ENCODE data around the gene OR2T35. TPM values are rescaled to one million over a fixed set of nuclear protein-coding genes. Genes with fewer than 3 reads are reported as not detected.

Gene OR2T35
- total RNA-seq, 2 donors from 2014 or later: not detected

- H3K36me3 ChIP-seq: no peaks in the 10 kb centered on the region
These were observed 48.5 kb downstream of the OR2T35 start for GRCh38 chr1:248596615-248597014.

GRCh38 chr1:248593226-248593625, 51.9 kb downstream of the OR2T35 start:
- TF ChIP-seq POLR2A (IDR thresholded peaks at IDR 0.05) (no peak), CTCF (IDR thresholded peaks at IDR 0.05) (no peak), POLR2AphosphoS5 (IDR thresholded peaks at IDR 0.05) (no peak)
- 93% methylated on average over 5 of the region's 5 CpGs for WGBS
- H3K36me3 ChIP-seq: no peaks in the 10 kb centered on the region
- no peaks in the 10 kb centered on the region for H3K4me1 ChIP-seq (replicated peaks)
- no peak overlapping the region for H3K27ac ChIP-seq
- H3K4me3 ChIP-seq: no peak overlapping the region
- H3K9me3 ChIP-seq: no peaks in the 10 kb centered on the region
- no peaks in the 10 kb centered on the region for H3K27me3 ChIP-seq (replicated peaks; ENCODE audit: insufficient read depth)
- intact Hi-C loops (cut with DNase I): no loop called here
- DNase-seq (ENCODE audit: low spot score): no peak

More at GRCh38 chr1:248596615-248597014, 48.5 kb downstream of the OR2T35 start:
- 43% methylated on average over 2 of the region's 2 CpGs for WGBS
- no peaks in the 10 kb centered on the region for H3K4me1 ChIP-seq (replicated peaks)
- TF ChIP-seq POLR2A (IDR thresholded peaks at IDR 0.05) (no peak), POLR2AphosphoS5 (IDR thresholded peaks at IDR 0.05) (no peak), CTCF (IDR thresholded peaks at IDR 0.05) (no peak)
- no peaks in the 10 kb centered on the region for H3K27me3 ChIP-seq (replicated peaks; ENCODE audit: insufficient read depth)
- no peak overlapping the region for H3K4me3 ChIP-seq
- H3K27ac ChIP-seq: no peak overlapping the region
- no peaks in the 10 kb centered on the region for H3K9me3 ChIP-seq
- no peak for DNase-seq (ENCODE audit: low spot score)
- intact Hi-C loops (cut with DNase I): no loop called here

- 63% methylated on average over 1 of the region's 1 CpG for WGBS
- intact Hi-C loops (cut with DNase I): no loop called here
These were observed 52.4 kb downstream of the OR2T35 start for GRCh38 chr1:248592655-248593054.

GRCh38 chr1:248590055-248590454, 55.0 kb downstream of the OR2T35 start:
- H3K4me1 ChIP-seq (replicated peaks): no peaks in the 10 kb centered on the region
- H3K27ac ChIP-seq: no peak overlapping the region
- intact Hi-C loops (cut with DNase I): no loop called here
- H3K27me3 ChIP-seq (replicated peaks; ENCODE audit: insufficient read depth): no peaks in the 10 kb centered on the region
- 91% methylated on average over 17 of the region's 17 CpGs for WGBS
- H3K36me3 ChIP-seq: no peaks in the 10 kb centered on the region
- H3K9me3 ChIP-seq: no peaks in the 10 kb centered on the region
- TF ChIP-seq POLR2A (IDR thresholded peaks at IDR 0.05) (no peak), POLR2AphosphoS5 (IDR thresholded peaks at IDR 0.05) (no peak), CTCF (IDR thresholded peaks at IDR 0.05) (no peak)
- H3K4me3 ChIP-seq: no peak overlapping the region
- no peak for DNase-seq (ENCODE audit: low spot score)

More at GRCh38 chr1:248592655-248593054, 52.4 kb downstream of the OR2T35 start:
- DNase-seq (ENCODE audit: low spot score): no peak
- no peaks in the 10 kb centered on the region for H3K36me3 ChIP-seq
- no peaks in the 10 kb centered on the region for H3K4me1 ChIP-seq (replicated peaks)
- H3K4me3 ChIP-seq: no peak overlapping the region
- no peaks in the 10 kb centered on the region for H3K27me3 ChIP-seq (replicated peaks; ENCODE audit: insufficient read depth)
- no peak for TF ChIP-seq POLR2A (IDR thresholded peaks at IDR 0.05)
- TF ChIP-seq POLR2AphosphoS5 (IDR thresholded peaks at IDR 0.05): no peak
- no peak for TF ChIP-seq CTCF (IDR thresholded peaks at IDR 0.05)
- no peak overlapping the region for H3K27ac ChIP-seq
- H3K9me3 ChIP-seq: no peaks in the 10 kb centered on the region

- WGBS: 73% methylated on average over 3 of the region's 3 CpGs
- Histone ChIP-seq H3K9me3 (no peaks in the 10 kb centered on the region), H3K4me1 (replicated peaks) (no peaks in the 10 kb centered on the region), H3K27me3 (replicated peaks; ENCODE audit: insufficient read depth) (no peaks in the 10 kb centered on the region), H3K4me3 (no peak overlapping the region), H3K36me3 (no peaks in the 10 kb centered on the region), H3K27ac (no peak overlapping the region)
- intact Hi-C loops (cut with DNase I): no loop called here
- TF ChIP-seq CTCF (IDR thresholded peaks at IDR 0.05): no peak
- no peak for TF ChIP-seq POLR2A (IDR thresholded peaks at IDR 0.05)
- no peak for TF ChIP-seq POLR2AphosphoS5 (IDR thresholded peaks at IDR 0.05)
- DNase-seq (ENCODE audit: low spot score): no peak
These were observed 55.7 kb downstream of the OR2T35 start for GRCh38 chr1:248589334-248589733.
